ENCODE measurements around the gene CIP2A. TPM values are rescaled to one million over a fixed set of nuclear protein-coding genes. Genes with fewer than 3 reads are reported as not detected.

Gene CIP2A
- polyA plus RNA-seq, 1 donor from 2014 or later: 2.7 TPM

- Mint-ChIP-seq H3K27ac (no peak overlapping the region), H3K9me3 (no peaks in the 10 kb centered on the region), H3K4me1 (no peaks in the 10 kb centered on the region), H3K4me3 (no peak overlapping the region), H3K36me3 (peaks cover 2% of the 10 kb centered on the region), H3K27me3 (no peaks in the 10 kb centered on the region)
Measured at GRCh38 chr3:108509871-108510270, 79.4 kb downstream of the CIP2A start.

- no peaks in the 10 kb centered on the region for H3K27me3 Mint-ChIP-seq
- H3K4me3 Mint-ChIP-seq: no peak overlapping the region
- H3K4me1 Mint-ChIP-seq: no peaks in the 10 kb centered on the region
- H3K27ac Mint-ChIP-seq: no peak overlapping the region
- H3K9me3 Mint-ChIP-seq: no peaks in the 10 kb centered on the region
- peaks cover 2% of the 10 kb centered on the region for H3K36me3 Mint-ChIP-seq
Measured at GRCh38 chr3:108509263-108509662, 80.0 kb downstream of the CIP2A start.

GRCh38 chr3:108507902-108508301, 81.3 kb downstream of the CIP2A start:
- Mint-ChIP-seq H3K36me3 (peaks cover 2% of the 10 kb centered on the region), H3K27me3 (no peaks in the 10 kb centered on the region), H3K27ac (no peak overlapping the region), H3K9me3 (peaks cover 0 to 4% (median 0%) of the 10 kb centered on the region in 3 donors), H3K4me1 (no peaks in the 10 kb centered on the region), H3K4me3 (no peak overlapping the region)

- peaks cover 2% of the 10 kb centered on the region for H3K36me3 Mint-ChIP-seq
- no peak overlapping the region for H3K4me3 Mint-ChIP-seq
- H3K27ac Mint-ChIP-seq: no peak overlapping the region
Measured at GRCh38 chr3:108505811-108506210, 83.4 kb downstream of the CIP2A start.

GRCh38 chr3:108503722-108504121, 85.5 kb downstream of the CIP2A start:
- H3K4me1 Mint-ChIP-seq: no peaks in the 10 kb centered on the region
- no peak overlapping the region for H3K4me3 Mint-ChIP-seq
- H3K36me3 Mint-ChIP-seq: peaks cover 2% of the 10 kb centered on the region
- H3K27me3 Mint-ChIP-seq: peaks cover 1% of the 10 kb centered on the region
- peaks cover 0 to 4% (median 0%) of the 10 kb centered on the region in 3 donors for H3K9me3 Mint-ChIP-seq
- no peak overlapping the region for H3K27ac Mint-ChIP-seq

More at GRCh38 chr3:108505811-108506210, 83.4 kb downstream of the CIP2A start:
- Mint-ChIP-seq H3K27me3 (peaks cover 1% of the 10 kb centered on the region), H3K4me1 (no peaks in the 10 kb centered on the region), H3K9me3 (peaks cover 0 to 4% (median 0%) of the 10 kb centered on the region in 3 donors)

GRCh38 chr3:108501535-108501934, 87.7 kb downstream of the CIP2A start:
- no peak overlapping the region for H3K4me3 Mint-ChIP-seq
- H3K9me3 Mint-ChIP-seq: peaks cover 0 to 4% (median 0%) of the 10 kb centered on the region in 3 donors
- peaks cover 1% of the 10 kb centered on the region for H3K27me3 Mint-ChIP-seq
- H3K27ac Mint-ChIP-seq: no peak overlapping the region
- no peaks in the 10 kb centered on the region for H3K4me1 Mint-ChIP-seq
- H3K36me3 Mint-ChIP-seq: peaks cover 2% of the 10 kb centered on the region

- Mint-ChIP-seq H3K27me3 (peaks cover 1% of the 10 kb centered on the region), H3K9me3 (peaks cover 0 to 4% (median 0%) of the 10 kb centered on the region in 3 donors), H3K36me3 (peaks cover 1% of the 10 kb centered on the region), H3K4me1 (no peaks in the 10 kb centered on the region), H3K4me3 (no peak overlapping the region), H3K27ac (no peak overlapping the region)
Measured at GRCh38 chr3:108500728-108501127, 88.5 kb downstream of the CIP2A start.

Other genes starting within 250 kb of the CIP2A start
- gene MYH15, start 78.8 kb downstream of the CIP2A start, polyA plus RNA-seq: not detected
- gene DZIP3, start 284 bp upstream of the CIP2A start, polyA plus RNA-seq: 6.2 TPM
- not detected for gene RETNLB, start 168.0 kb upstream of the CIP2A start, polyA plus RNA-seq
- gene TRAT1, start 233.3 kb upstream of the CIP2A start, polyA plus RNA-seq: 4.3 TPM